Activated CD4-positive, alpha-beta T cell treated with anti-CD3 and anti-CD28 coated beads, Interleukin-2, Interleukin-6, amounts not matched to agents 100 ng/mL and 50 ng/mL, durations not matched to agents 16 hours and 8 hours (primary cell): ENCODE measurements around the gene ZIC2.
"Not testable (repeated sequence)": the region's sequence is repeated elsewhere in the genome, so short reads cannot be mapped to it uniquely, and the experiment has no call there.

ENCODE experiments used
- DNase-seq: peaks from one replicate; pipeline ENCODE4 v3.0.0-alpha.2; 2020

ZIC2 gene

DNA sequence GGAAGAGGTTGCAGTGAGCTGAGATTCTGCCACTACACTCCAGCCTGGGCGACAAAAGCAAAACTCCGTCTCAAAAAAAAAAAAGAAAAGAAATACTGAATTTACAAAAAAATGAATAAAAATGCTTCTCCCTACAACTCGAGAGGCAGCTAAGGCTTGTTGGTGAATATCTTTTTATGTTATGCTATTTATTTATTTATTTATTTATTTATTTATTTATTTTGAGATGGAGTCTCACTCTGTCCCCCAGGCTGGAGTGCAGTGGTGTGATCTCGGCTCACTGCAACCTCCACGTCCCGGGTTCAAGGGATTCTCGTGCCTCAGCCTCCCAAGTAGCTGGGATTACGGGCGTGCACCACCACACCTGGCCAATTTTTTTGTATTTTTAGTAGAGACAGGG, 51.1 kb downstream of the ZIC2 start:
- DNase-seq, result not testable (repeated sequence)

DNA sequence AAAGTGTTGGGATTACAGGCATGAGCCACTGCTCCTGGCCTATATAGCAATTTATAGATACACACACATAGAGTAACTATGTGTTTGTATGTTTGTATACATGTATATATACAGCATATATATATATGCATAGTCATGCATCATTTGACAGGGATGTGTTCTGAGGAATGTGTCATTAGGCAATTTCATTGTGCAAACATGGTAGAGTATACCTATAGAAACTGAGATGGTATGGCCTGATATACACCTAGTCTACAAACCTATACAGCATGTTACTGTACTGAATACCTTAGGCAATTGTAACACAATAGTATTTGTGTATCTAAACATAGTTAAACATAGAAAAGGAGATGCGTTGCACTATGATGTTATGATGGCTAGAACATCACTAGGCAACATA, 54.4 kb downstream of the ZIC2 start:
- no peak for DNase-seq
